Inferior parietal cortex (tissue), 1 donor: ENCODE results near the gene FAM47E.
A peak's percentile ranks its signal among the peaks of the same experiment; 100 is the strongest.
"Not testable (repeated sequence)": the region's sequence is repeated elsewhere in the genome, so short reads cannot be mapped to it uniquely, and the experiment has no call there.

Experiments
- DNase-seq: peaks from one replicate; pipeline ENCODE4 v3.0.0-alpha.2; 2016; ENCODE audit errors: extremely low spot score

Gene FAM47E

GRCh38 chr4:76224171-76224570 is 27.4 kb upstream of the FAM47E start:
- DNase-seq: no peak

GRCh38 chr4:76226418-76226817 is 25.1 kb upstream of the FAM47E start:
- no peak for DNase-seq

- no peak for DNase-seq
These were observed 18.8 kb upstream of the FAM47E start for GRCh38 chr4:76232681-76233080.

- DNase-seq: no peak
These were observed 18.4 kb upstream of the FAM47E start for GRCh38 chr4:76233083-76233482.

GRCh38 chr4:76233529-76233928 is 18.0 kb upstream of the FAM47E start:
- DNase-seq: no peak

- DNase-seq: no peak
These were observed 17.4 kb upstream of the FAM47E start for GRCh38 chr4:76233967-76234678.

GRCh38 chr4:76234679-76235044 is 16.9 kb upstream of the FAM47E start:
- no peak for DNase-seq

GRCh38 chr4:76235407-76235806 is 16.1 kb upstream of the FAM47E start:
- DNase-seq: no peak

GRCh38 chr4:76235915-76236314 is 15.6 kb upstream of the FAM47E start:
- DNase-seq: no peak

GRCh38 chr4:76238236-76238635 is 13.3 kb upstream of the FAM47E start:
- peak; percentile 50 for DNase-seq

GRCh38 chr4:76238701-76239100 is 12.8 kb upstream of the FAM47E start:
- DNase-seq: no peak

GRCh38 chr4:76240236-76240635 is 11.3 kb upstream of the FAM47E start:
- DNase-seq: no peak

GRCh38 chr4:76243877-76244276 is 7.6 kb upstream of the FAM47E start:
- DNase-seq: not testable (repeated sequence)

GRCh38 chr4:76246025-76246424 is 5.5 kb upstream of the FAM47E start:
- DNase-seq: peak; percentile 9

GRCh38 chr4:76246852-76247251 is 4.7 kb upstream of the FAM47E start:
- DNase-seq: no peak

GRCh38 chr4:76250962-76251361 is 559 bp upstream of the FAM47E start:
- DNase-seq: no peak

GRCh38 chr4:76252271-76252653 is 741 bp downstream of the FAM47E start:
- peak; percentile 15 for DNase-seq

- no peak for DNase-seq
These were observed 2.0 kb downstream of the FAM47E start for GRCh38 chr4:76253511-76253910.

GRCh38 chr4:76256032-76256431 is 4.5 kb downstream of the FAM47E start:
- no peak for DNase-seq

GRCh38 chr4:76256968-76257367 is 5.4 kb downstream of the FAM47E start:
- DNase-seq: no peak

- DNase-seq: peak; percentile 15
These were observed 6.3 kb downstream of the FAM47E start for GRCh38 chr4:76257824-76258223.

- no peak for DNase-seq
These were observed 9.1 kb downstream of the FAM47E start for GRCh38 chr4:76260571-76260970.

- no peak for DNase-seq
These were observed 14.2 kb downstream of the FAM47E start for GRCh38 chr4:76265631-76266218.

GRCh38 chr4:76266627-76267026 is 15.1 kb downstream of the FAM47E start:
- no peak for DNase-seq
